ENCODE data around the gene LRRTM2.
"Not testable (repeated sequence)": the region's sequence is repeated elsewhere in the genome, so short reads cannot be mapped to it uniquely, and the experiment has no call there.

LRRTM2 gene

DNA sequence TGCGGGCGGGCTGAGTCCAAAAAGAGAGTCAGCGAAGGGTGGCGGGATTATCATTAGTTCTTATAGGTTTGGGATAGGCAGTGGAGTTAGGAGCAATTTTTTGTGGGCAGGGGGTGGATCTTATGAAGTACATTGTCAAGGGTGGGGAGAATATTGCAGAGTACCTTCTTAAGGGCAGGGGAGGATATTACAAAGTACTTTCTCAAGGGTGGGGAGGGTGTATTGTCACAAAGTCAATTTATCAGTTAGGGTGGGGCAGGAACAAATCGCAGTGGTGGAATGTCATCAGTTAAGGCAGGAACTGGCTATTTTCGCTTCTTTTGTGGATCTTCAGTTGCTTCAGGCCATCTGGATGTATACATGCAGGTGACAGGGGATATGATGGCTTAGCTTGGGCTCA lies 40.3 kb downstream of the LRRTM2 start:
- not testable (repeated sequence) for DNase-seq

DNA sequence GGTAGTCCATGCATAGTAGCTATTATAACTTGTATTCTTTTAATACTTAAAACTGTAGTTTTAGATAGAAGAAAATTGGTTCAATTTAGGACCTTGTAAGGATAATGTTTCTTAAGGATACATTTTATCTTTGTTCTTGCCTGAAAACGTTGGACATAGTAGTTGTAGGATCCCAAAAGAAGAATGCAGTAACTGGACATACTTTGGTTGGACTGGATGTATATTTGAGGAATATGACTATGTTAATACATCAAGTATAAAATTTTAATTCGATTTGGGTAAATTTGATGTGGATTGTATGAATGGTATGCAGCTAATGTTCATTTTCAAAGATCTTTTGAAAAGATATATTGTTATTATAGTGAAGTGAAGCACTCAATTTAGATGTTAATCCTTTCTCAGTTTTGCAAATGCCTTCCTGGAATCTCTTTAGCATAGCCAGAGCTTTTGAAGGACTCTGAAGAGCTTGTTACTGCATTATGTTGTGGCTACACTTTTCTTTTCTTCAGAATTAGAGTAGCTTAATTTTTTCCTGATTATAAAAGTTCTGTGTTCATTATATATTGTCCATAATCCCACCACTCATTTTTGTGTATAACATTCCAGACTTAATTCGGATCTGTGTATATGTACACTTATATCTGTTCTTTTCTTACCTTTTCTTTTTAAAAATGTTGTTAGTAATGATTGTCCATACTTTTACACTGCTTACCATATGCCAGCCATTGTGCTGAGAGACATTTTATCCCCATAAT lies 41.2 kb downstream of the LRRTM2 start:
- DNase-seq, result no peak

DNA sequence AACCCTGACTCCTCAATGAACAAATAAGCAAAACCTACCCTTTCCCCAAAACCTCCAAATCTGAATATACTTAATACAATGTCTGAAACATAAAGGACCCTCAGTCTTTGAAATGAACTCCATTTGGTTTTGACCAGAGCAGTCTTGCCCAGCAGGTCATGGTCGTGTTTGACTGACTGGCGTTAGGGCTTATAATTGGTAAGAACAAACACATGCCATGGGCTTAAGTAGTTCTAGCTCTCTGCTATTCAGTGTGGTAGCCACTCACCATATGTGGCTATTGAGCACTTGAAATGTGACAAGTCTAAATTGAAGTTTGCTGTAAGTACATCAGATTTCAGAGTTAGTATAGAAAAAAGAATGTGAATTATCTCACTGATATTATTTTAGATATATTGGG lies 42.1 kb downstream of the LRRTM2 start:
- DNase-seq, result no peak

GRCh38 chr5:138832218-138832617 lies 42.9 kb downstream of the LRRTM2 start:
- DNase-seq, result no peak

- peak; percentile 48 for DNase-seq
Measured at GRCh38 chr5:138831703-138832102, 43.4 kb downstream of the LRRTM2 start.

GRCh38 chr5:138829341-138829740 lies 45.8 kb downstream of the LRRTM2 start:
- DNase-seq, result no peak

GRCh38 chr5:138828556-138828955 lies 46.6 kb downstream of the LRRTM2 start:
- DNase-seq, result no peak

- no peak for DNase-seq
Measured at GRCh38 chr5:138824924-138825863, 49.9 kb downstream of the LRRTM2 start.

DNA sequence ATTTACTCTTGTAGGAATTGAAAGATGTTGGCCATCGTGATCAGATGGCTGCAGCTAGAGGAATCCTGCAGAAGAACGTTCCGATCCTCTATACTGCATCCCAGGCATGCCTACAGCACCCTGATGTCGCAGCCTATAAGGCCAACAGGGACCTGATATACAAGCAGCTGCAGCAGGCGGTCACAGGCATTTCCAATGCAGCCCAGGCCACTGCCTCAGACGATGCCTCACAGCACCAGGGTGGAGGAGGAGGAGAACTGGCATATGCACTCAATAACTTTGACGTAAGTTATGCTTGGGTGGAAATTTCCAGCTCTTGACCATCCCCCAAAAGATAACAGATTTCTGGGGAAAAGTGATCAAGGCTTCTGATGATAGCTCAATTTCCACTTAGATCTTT lies 50.6 kb downstream of the LRRTM2 start:
- DNase-seq, result no peak

- DNase-seq, result no peak
Measured at GRCh38 chr5:138820695-138821094, 54.4 kb downstream of the LRRTM2 start.

- DNase-seq, result no peak
Measured at GRCh38 chr5:138819081-138819480, 56.1 kb downstream of the LRRTM2 start.
